ENCODE measurements around the gene IMP3.

The IMP3 gene

DNA sequence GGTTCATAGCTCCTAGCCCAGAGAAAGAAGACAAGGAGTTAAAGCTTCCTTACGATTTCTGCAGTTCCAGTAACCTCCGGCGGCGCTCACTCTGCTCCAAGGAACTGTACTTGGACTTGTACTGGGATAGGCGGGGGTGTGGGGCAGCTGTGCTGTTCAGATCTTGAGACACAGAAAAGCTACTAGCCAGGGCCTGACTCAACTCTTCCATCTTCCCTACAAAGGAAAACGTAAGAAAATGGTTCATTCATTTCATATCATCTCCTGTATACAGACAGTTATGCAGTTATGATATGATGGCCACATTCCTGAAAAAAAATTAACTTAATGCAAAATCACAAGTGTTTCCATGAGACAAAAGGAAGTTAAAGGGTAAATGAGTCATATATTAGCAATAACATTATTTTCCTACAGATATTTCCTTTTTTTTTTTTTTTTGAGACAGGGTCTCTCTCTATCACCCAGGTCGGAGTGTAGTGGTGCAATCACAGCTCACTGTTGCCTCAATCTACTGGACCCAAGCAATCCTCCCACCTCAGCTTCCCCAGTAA lies 19.1 kb downstream of the IMP3 start:
- TF ChIP-seq TAF1 (IDR thresholded peaks at IDR 0.05; ENCODE audit: borderline replicate concordance, insufficient read depth, low read length) (no peak), SIN3A (IDR thresholded peaks at IDR 0.05; ENCODE audit: borderline replicate concordance, insufficient read depth, low read length) (no peak), POLR2AphosphoS5 (IDR thresholded peaks at IDR 0.05; ENCODE audit: low read depth, low read length) (no peak), FOXP2 (optimal IDR thresholded peaks at IDR 0.05; ENCODE audit: borderline replicate concordance, extremely low read depth, extremely low read length, insufficient read depth) (no peak)
- TF ChIP-seq, protein P1, sequence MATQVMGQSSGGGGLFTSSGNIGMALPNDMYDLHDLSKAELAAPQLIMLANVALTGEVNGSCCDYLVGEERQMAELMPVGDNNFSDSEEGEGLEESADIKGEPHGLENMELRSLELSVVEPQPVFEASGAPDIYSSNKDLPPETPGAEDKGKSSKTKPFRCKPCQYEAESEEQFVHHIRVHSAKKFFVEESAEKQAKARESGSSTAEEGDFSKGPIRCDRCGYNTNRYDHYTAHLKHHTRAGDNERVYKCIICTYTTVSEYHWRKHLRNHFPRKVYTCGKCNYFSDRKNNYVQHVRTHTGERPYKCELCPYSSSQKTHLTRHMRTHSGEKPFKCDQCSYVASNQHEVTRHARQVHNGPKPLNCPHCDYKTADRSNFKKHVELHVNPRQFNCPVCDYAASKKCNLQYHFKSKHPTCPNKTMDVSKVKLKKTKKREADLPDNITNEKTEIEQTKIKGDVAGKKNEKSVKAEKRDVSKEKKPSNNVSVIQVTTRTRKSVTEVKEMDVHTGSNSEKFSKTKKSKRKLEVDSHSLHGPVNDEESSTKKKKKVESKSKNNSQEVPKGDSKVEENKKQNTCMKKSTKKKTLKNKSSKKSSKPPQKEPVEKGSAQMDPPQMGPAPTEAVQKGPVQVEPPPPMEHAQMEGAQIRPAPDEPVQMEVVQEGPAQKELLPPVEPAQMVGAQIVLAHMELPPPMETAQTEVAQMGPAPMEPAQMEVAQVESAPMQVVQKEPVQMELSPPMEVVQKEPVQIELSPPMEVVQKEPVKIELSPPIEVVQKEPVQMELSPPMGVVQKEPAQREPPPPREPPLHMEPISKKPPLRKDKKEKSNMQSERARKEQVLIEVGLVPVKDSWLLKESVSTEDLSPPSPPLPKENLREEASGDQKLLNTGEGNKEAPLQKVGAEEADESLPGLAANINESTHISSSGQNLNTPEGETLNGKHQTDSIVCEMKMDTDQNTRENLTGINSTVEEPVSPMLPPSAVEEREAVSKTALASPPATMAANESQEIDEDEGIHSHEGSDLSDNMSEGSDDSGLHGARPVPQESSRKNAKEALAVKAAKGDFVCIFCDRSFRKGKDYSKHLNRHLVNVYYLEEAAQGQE (IDR thresholded peaks at IDR 0.05; ENCODE audit: insufficient read depth in 1 of 2, low read depth in 2 of 2, low read length in 2 of 2): no peak

DNA sequence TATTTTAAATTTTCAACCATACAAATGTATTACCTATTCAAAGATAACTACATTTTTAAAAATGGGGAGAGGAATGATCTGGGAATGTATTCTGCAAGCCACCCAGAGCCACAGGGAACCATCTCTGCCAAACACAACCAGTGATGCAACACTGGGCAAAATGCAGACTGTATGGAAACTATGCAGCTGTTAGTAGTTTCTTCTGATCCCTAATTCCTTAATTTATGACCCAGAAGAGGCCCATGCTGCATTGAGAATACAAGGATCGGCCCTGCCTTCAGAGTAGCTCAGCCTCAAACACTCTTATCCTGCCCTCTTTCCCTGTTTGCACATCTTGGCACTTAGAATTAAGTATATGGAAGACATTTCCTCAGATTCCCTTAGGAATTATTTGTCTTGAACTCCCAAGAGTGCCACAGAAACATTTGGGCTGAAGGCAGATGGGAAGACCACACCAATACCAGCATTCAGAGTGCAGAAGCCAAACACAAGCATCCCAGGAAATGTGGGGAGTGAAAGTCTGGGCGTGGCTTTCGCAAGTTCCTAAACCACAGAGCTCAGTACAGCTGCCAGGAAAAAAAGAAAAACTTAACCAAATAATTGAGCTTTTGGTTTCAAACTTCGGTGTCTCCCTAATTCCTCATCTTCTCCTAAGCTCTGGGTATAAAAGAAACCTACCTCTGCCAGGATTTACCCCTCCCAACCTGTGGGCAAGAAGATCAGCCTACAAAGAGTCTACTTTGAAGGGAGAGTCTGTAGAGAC lies 19.8 kb downstream of the IMP3 start:
- TF ChIP-seq POLR2AphosphoS5 (IDR thresholded peaks at IDR 0.05; ENCODE audit: low read depth, low read length) (no peak), TAF1 (IDR thresholded peaks at IDR 0.05; ENCODE audit: borderline replicate concordance, insufficient read depth, low read length) (no peak), SIN3A (IDR thresholded peaks at IDR 0.05; ENCODE audit: borderline replicate concordance, insufficient read depth, low read length) (no peak), FOXP2 (optimal IDR thresholded peaks at IDR 0.05; ENCODE audit: borderline replicate concordance, extremely low read depth, extremely low read length, insufficient read depth) (no peak)
- TF ChIP-seq, protein P1 (IDR thresholded peaks at IDR 0.05; ENCODE audit: insufficient read depth in 1 of 2, low read depth in 2 of 2, low read length in 2 of 2): no peak

DNA sequence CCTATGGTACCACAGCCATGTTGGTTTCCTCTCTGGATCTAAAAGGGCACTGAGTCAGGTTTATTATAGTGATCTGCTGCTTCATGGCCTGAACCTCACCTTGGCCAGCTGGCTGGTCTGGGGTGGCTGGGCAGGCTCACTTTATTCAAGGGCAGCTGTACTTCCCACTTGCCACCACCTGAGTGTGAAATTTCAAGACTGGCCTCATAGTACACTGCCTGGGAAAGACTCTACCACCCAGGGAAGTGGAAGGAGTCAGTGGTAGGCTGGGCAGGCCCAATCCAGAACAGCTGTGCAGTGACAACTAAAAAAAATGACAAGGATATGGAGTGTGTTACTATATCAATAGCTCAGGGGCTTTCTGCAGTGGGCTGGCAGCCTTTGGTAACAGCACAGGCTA lies 23.3 kb downstream of the IMP3 start:
- TF ChIP-seq TAF1 (IDR thresholded peaks at IDR 0.05; ENCODE audit: borderline replicate concordance, insufficient read depth, low read length) (no peak), POLR2AphosphoS5 (IDR thresholded peaks at IDR 0.05; ENCODE audit: low read depth, low read length) (no peak), SIN3A (IDR thresholded peaks at IDR 0.05; ENCODE audit: borderline replicate concordance, insufficient read depth, low read length) (no peak), FOXP2 (optimal IDR thresholded peaks at IDR 0.05; ENCODE audit: borderline replicate concordance, extremely low read depth, extremely low read length, insufficient read depth) (no peak)
- TF ChIP-seq, protein P1 (IDR thresholded peaks at IDR 0.05; ENCODE audit: insufficient read depth in 1 of 2, low read depth in 2 of 2, low read length in 2 of 2): no peak

DNA sequence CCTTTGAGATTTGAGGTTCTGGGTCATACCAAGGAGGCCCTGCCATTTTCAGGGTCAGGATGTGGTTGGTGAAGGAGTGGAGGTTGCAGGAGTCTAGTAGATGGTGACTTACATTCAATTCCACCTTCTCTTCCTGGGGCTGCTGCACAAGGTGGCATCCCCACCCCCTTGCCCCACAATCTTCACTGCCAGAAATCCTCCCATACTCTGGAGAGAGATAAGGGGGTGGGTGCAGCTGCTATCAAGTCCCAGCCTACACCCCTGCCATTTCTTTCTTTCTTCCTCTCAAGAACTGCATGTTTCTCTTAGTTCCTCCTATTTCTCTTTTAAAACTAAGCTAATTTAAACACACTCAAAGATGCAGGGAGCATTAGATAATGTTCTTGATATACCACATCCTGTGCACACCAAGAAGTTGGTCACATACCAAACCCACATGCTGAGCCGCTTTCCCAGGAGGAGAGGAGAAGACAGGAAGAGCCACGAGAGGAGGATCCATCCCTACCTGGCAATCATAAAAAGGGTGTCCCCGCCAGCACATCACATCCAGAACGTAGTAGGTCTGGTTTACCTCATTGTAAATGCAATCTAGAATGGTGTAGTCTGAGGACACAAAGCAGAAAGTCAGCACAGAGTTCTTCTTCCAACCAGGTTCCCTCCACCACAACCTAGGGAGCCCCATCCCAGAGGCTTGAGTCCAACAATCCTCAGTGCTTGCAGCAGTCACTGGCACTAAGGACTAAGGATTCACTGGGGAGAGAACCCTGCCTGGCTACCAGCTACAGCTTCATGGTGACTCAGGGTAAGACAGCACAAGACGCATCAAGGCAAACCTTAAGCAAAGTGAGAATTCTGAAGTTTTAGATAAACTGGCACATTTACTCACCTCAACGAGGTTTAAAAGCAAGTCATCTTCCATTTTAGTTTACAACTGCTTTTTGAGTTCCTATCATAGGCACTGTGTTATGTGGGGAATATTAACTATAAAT lies 33.0 kb downstream of the IMP3 start:
- TF ChIP-seq, protein P1 (IDR thresholded peaks at IDR 0.05; ENCODE audit: insufficient read depth in 1 of 2, low read depth in 2 of 2, low read length in 2 of 2): no peak
- TF ChIP-seq SIN3A (IDR thresholded peaks at IDR 0.05; ENCODE audit: borderline replicate concordance, insufficient read depth, low read length) (no peak), POLR2AphosphoS5 (IDR thresholded peaks at IDR 0.05; ENCODE audit: low read depth, low read length) (no peak), FOXP2 (optimal IDR thresholded peaks at IDR 0.05; ENCODE audit: borderline replicate concordance, extremely low read depth, extremely low read length, insufficient read depth) (no peak), TAF1 (IDR thresholded peaks at IDR 0.05; ENCODE audit: borderline replicate concordance, insufficient read depth, low read length) (no peak)
